H1 (cell line): ENCODE data around the gene PRRG4. TPM values are rescaled to one million over a fixed set of nuclear protein-coding genes. Genes with fewer than 3 reads are reported as not detected.
A peak's percentile ranks its signal among the peaks of the same experiment; 100 is the strongest.

Experiments
- CTCF ChIA-PET: fragments of 300-600 bp; sonication (Branson Sonifier 250); formaldehyde crosslinking; loops from one replicate; lab custom pipeline; 2021; ENCODE audit not compliant: partially characterized antibody; lab: Charles Lee
- POLR2A ChIA-PET: fragments of 300-600 bp; sonication (Branson Sonifier 250); formaldehyde crosslinking; loops from one replicate; lab custom pipeline; 2021; ENCODE audit warnings: inconsistent platforms; ENCODE audit not compliant: partially characterized antibody; lab: Charles Lee
- DNase-seq, 2 experiments: peaks; one replicate each; pipeline versions ENCODE4 v3.0.0 to v3.0.0-alpha.2; 2010 to 2022; ENCODE audit warnings: low spot score in 2 of 2, low read depth in 1 of 2, mixed read lengths in 1 of 2
- FAIRE-seq: peaks from 2 replicates; lab custom pipeline; 2011; peaks lifted over from hg19 to GRCh38; lab: Jason Lieb, UNC
- H2AFZ ChIP-seq: 2 replicates; pipeline ENCODE4 v1.8.1; 2012; ENCODE audit warnings: low read length, inconsistent platforms
- H2AK5ac ChIP-seq: 2 replicates; pipeline ENCODE4 v1.6.1; 2013; ENCODE audit warnings: low read depth, low read length
- H2BK120ac ChIP-seq: replicated peaks from 2 replicates; pipeline ENCODE3; 2013; ENCODE audit warnings: low read depth, low read length, inconsistent platforms
- H2BK12ac ChIP-seq: 2 replicates; pipeline ENCODE4 v1.6.1; 2013; ENCODE audit warnings: low read depth, low read length
- H2BK15ac ChIP-seq: 2 replicates; pipeline ENCODE4 v1.6.1; 2013; ENCODE audit warnings: low read length
- H2BK20ac ChIP-seq: 2 replicates; pipeline ENCODE4 v1.6.1; 2013; ENCODE audit warnings: low read length
- H2BK5ac ChIP-seq: 2 replicates; pipeline ENCODE4 v1.6.1; 2013; ENCODE audit warnings: low read depth, low read length
- H3K14ac ChIP-seq: 2 replicates; pipeline ENCODE4 v1.6.1; 2013; ENCODE audit warnings: inconsistent platforms; ENCODE audit not compliant: insufficient read length
- H3K18ac ChIP-seq: 2 replicates; pipeline ENCODE4 v1.6.1; 2013; ENCODE audit warnings: low read length; ENCODE audit errors: extremely low read depth
- H3K23ac ChIP-seq: 2 replicates; pipeline ENCODE4 v1.6.1; 2013; ENCODE audit warnings: inconsistent platforms; ENCODE audit not compliant: insufficient read length
- H3K23me2 ChIP-seq: 2 replicates; pipeline ENCODE4 v1.6.1; 2013; ENCODE audit warnings: low read depth, low read length
- H3K27ac ChIP-seq: 2 replicates; pipeline ENCODE4 v1.6.1; 2011; ENCODE audit warnings: low read depth, low read length, inconsistent platforms
- H3K27me3 ChIP-seq, 4 experiments: replicated peaks in 1 of 4; 1 replicate in 1 of 4; 2 replicates in 3 of 4; pipeline versions ENCODE4 v1.6.1 to v1.8.1; 2011 to 2013; ENCODE audit warnings: low read length in 3 of 4, mild to moderate bottlenecking in 3 of 4, inconsistent platforms in 2 of 4, mixed read lengths in 2 of 4, moderate library complexity in 1 of 4; ENCODE audit not compliant: control insufficient read depth in 3 of 4, insufficient read depth in 3 of 4; ENCODE audit errors: extremely low read depth in 1 of 4
- H3K36me3 ChIP-seq, 4 experiments: 2 replicates each; pipeline versions ENCODE4 v1.6.1 to v1.8.1; 2011 to 2013; ENCODE audit warnings: mild to moderate bottlenecking in 4 of 4, low read length in 3 of 4, moderate library complexity in 2 of 4, control low read depth in 1 of 4, inconsistent platforms in 1 of 4; ENCODE audit not compliant: insufficient read depth in 4 of 4, control insufficient read depth in 2 of 4
- H3K4ac ChIP-seq: replicated peaks from 2 replicates; pipeline ENCODE3; 2013; ENCODE audit warnings: low read length, low read depth, mixed read lengths, inconsistent platforms; ENCODE audit not compliant: insufficient read length
- H3K4me1 ChIP-seq, 4 experiments: replicated peaks in 1 of 4; 1 replicate in 1 of 4; 2 replicates in 3 of 4; pipeline versions ENCODE4 v1.6.1 to v1.8.1; 2011 to 2013; ENCODE audit warnings: low read length in 3 of 4, inconsistent platforms in 2 of 4, mixed read lengths in 1 of 4; ENCODE audit not compliant: insufficient read depth in 4 of 4, control insufficient read depth in 3 of 4
- H3K4me2 ChIP-seq, 2 experiments: 2 replicates each; pipeline versions ENCODE4 v1.6.1 to v1.8.1; 2011 to 2013; ENCODE audit warnings: low read depth in 2 of 2, low read length in 2 of 2, control low read depth in 1 of 2, inconsistent platforms in 1 of 2, mild to moderate bottlenecking in 1 of 2; ENCODE audit not compliant: insufficient read depth in 1 of 2
- H3K4me3 ChIP-seq, 4 experiments: fragments of 200-600, 300-600 bp in 1 of 4; sonication (generic), shearing (Covaris generic), sonication (Bioruptor Twin) in 1 of 4; 2 replicates each; pipeline versions ENCODE4 v1.5.1 to v1.8.1; 2011 to 2016; ENCODE audit warnings: low read length in 4 of 4, low read depth in 3 of 4, control low read depth in 2 of 4, inconsistent platforms in 2 of 4, mild to moderate bottlenecking in 2 of 4, mixed read lengths in 1 of 4, moderate library complexity in 1 of 4; ENCODE audit not compliant: insufficient read depth in 2 of 4; ENCODE audit errors: extremely low read depth in 1 of 4
- H3K56ac ChIP-seq: replicated peaks from 2 replicates; pipeline ENCODE3; 2013; ENCODE audit warnings: low read depth, mild to moderate bottlenecking, mixed read lengths, low read length, inconsistent platforms; ENCODE audit not compliant: insufficient read length
- H3K79me1 ChIP-seq: 2 replicates; pipeline ENCODE4 v1.6.1; 2013; ENCODE audit warnings: low read depth, low read length, control low read depth
- H3K79me2 ChIP-seq, 2 experiments: 2 replicates each; pipeline versions ENCODE4 v1.6.1 to v1.8.1; 2012 to 2013; ENCODE audit warnings: low read length in 2 of 2, mild to moderate bottlenecking in 2 of 2, inconsistent platforms in 1 of 2; ENCODE audit not compliant: insufficient read depth in 2 of 2, control insufficient read depth in 1 of 2
- H3K9ac ChIP-seq, 4 experiments: replicated peaks in 1 of 4; 1 replicate in 1 of 4; 2 replicates in 3 of 4; pipeline versions ENCODE4 v1.6.1 to v1.8.1; 2011 to 2013; ENCODE audit warnings: low read depth in 3 of 4, low read length in 3 of 4, control low read depth in 2 of 4, mild to moderate bottlenecking in 2 of 4, moderate library complexity in 2 of 4, inconsistent platforms in 1 of 4; ENCODE audit errors: extremely low read depth in 1 of 4
- H3K9me3 ChIP-seq, 2 experiments: 2 replicates each; pipeline versions ENCODE4 v1.6.1 to v1.8.1; 2012 to 2013; ENCODE audit warnings: mild to moderate bottlenecking in 2 of 2, moderate library complexity in 2 of 2, control low read depth in 1 of 2, inconsistent platforms in 1 of 2, low read depth in 1 of 2, low read length in 1 of 2, mixed read lengths in 1 of 2; ENCODE audit not compliant: insufficient read depth in 2 of 2
- H4K20me1 ChIP-seq, 2 experiments: replicated peaks in 1 of 2; 2 replicates each; pipeline versions ENCODE3 to v1.8.1; 2011 to 2013; ENCODE audit warnings: inconsistent platforms in 2 of 2, low read length in 2 of 2, mild to moderate bottlenecking in 1 of 2; ENCODE audit not compliant: insufficient read depth in 2 of 2, control insufficient read depth in 1 of 2
- H4K5ac ChIP-seq: 2 replicates; pipeline ENCODE4 v1.6.1; 2013; ENCODE audit warnings: low read length, low read depth, mixed read lengths, inconsistent platforms; ENCODE audit not compliant: insufficient read length
- H4K8ac ChIP-seq: 2 replicates; pipeline ENCODE4 v1.8.0; 2013; ENCODE audit warnings: mild to moderate bottlenecking, moderate library complexity, low read length, inconsistent platforms; ENCODE audit not compliant: insufficient read depth; ENCODE audit errors: extremely low read depth
- H4K91ac ChIP-seq: replicated peaks from 2 replicates; pipeline ENCODE3; 2013; ENCODE audit warnings: low read length, mixed read lengths, inconsistent platforms; ENCODE audit not compliant: insufficient read length
- CHD2 ChIP-seq: IDR thresholded peaks from 2 replicates; pipeline ENCODE4 v1.6.1; 2012; ENCODE audit warnings: low read length, improper control_type of control experiment
- FOSL1 ChIP-seq: IDR thresholded peaks from 2 replicates; pipeline ENCODE4 v1.6.1; 2011; ENCODE audit warnings: mild to moderate bottlenecking, low read depth, low read length, moderate library complexity; ENCODE audit not compliant: insufficient read depth
- KDM1A ChIP-seq: fragments of 200-600, 300-600 bp; sonication (generic); IDR thresholded peaks from 2 replicates; pipeline ENCODE4 v1.7.1; 2016; ENCODE audit warnings: mild to moderate bottlenecking, low read length, borderline replicate concordance
- RXRA ChIP-seq: IDR thresholded peaks from 2 replicates; pipeline ENCODE4 v1.6.1; 2011; ENCODE audit warnings: low read depth, mild to moderate bottlenecking, low read length, moderate library complexity; ENCODE audit not compliant: insufficient read depth
- SRF ChIP-seq: IDR thresholded peaks from 2 replicates; pipeline ENCODE4 v1.6.1; 2011; ENCODE audit warnings: mild to moderate bottlenecking, low read depth, low read length, moderate library complexity
- WGBS, 2 experiments: shearing (Covaris generic) in 1 of 2; methylation state at CpG; one replicate each; pipeline versions ENCODE4 v1.1.6 to v1.1.7; 2013 to 2015; ENCODE audit warnings: low lambda C conversion rate in 2 of 2, mixed read lengths in 2 of 2, inconsistent platforms in 1 of 2, low coverage in 1 of 2, missing lambda C conversion rate in 1 of 2; ENCODE audit not compliant: insufficient replicate concordance in 2 of 2, insufficient coverage in 1 of 2, insufficient read length in 1 of 2; ENCODE audit errors: extremely low coverage in 1 of 2, missing lambda C conversion rate in 1 of 2; 5-methylcytosine and 5-hydroxymethylcytosine counted together
- polyA plus RNA-seq, 7 experiments: library from polyadenylated mRNA; depleted of rRNA in 3 of 7; stranded (reverse) in 5 of 7; unstranded in 2 of 7; fragments of >200 nt in 5 of 7; fragments of 200-250 nt in 2 of 7; gene quantifications; 1 replicate in 5 of 7; 2 replicates in 1 of 7; 4 replicates in 1 of 7; pipeline versions ENCODE4 v1.2.1 to v1.2.3, GENCODE V29; 2011 to 2013; ENCODE audit warnings: missing spikeins in 2 of 7, mixed read lengths in 2 of 7
- total RNA-seq: library from RNA; stranded (reverse); fragmentation: NEBNext Ultra II Directional; extraction: Animal tissue kit (Norgen Biotek cat#: 25700); gene quantifications from 2 replicates; pipeline ENCODE4 v1.2.1, GENCODE V29; 2021

The PRRG4 gene
- total and polyA plus RNA-seq, 2 of the 8 experiments (the other 6 are each of a cell fraction or from before 2014, with no cell fraction given): 0.65 to 1.7 TPM

- H3K79me2 ChIP-seq: peaks cover 34 to 52% of the 10 kb centered on the region in 2 experiments
- TF ChIP-seq KDM1A: no peak
- no peak for TF ChIP-seq CHD2
- no peak for TF ChIP-seq RXRA
- no peak for TF ChIP-seq FOSL1
- no peak for TF ChIP-seq SRF
Observed at GRCh38 chr11:32893343-32894148, 63.8 kb downstream of the PRRG4 start.

More at GRCh38 chr11:32893343-32894148, 63.8 kb downstream of the PRRG4 start:
- H3K27me3 ChIP-seq: no peaks in the 10 kb centered on the region
- H3K18ac ChIP-seq: peak overlapping the region; percentile 92
- H2BK20ac ChIP-seq: no peak overlapping the region
- H2BK120ac ChIP-seq: no peak overlapping the region
- WGBS, 2 experiments: 2% methylated on average over 45 of the region's 66 CpGs; no CpG with 5 or more reads in 1 of the 2 experiments
- peak overlapping the region; percentile 11 for H3K14ac ChIP-seq
- peak overlapping the region; percentile 97 for H3K27ac ChIP-seq
- peak overlapping the region; percentile 65 for H3K56ac ChIP-seq
- peak overlapping the region; percentile 69 to 91 for H3K4me2 ChIP-seq
- POLR2A ChIA-PET: interaction anchor here (0.6 to 4.3 kb wide), 18 partner anchors 8 to 146 kb away, joined by 3 to 35 read pairs (median 6); partner anchors contain the start of gene TCP11L1
- peak overlapping the region; percentile 93 for H4K5ac ChIP-seq
- no peak overlapping the region for H3K23ac ChIP-seq
- peaks cover 0 to 23% (median 0%) of the 10 kb centered on the region in 4 experiments; a peak in 3 of 8 replicates for H3K36me3 ChIP-seq
- H2BK12ac ChIP-seq: no peak overlapping the region
- H3K23me2 ChIP-seq: no peaks in the 10 kb centered on the region
- H2AFZ ChIP-seq: no peak overlapping the region
- peak overlapping the region; percentile 84 to 98 (median 93) for H3K4me3 ChIP-seq
- H4K20me1 ChIP-seq: peaks cover 10 to 16% of the 10 kb centered on the region in 2 experiments
- peak overlapping the region; percentile 91 for H4K8ac ChIP-seq
- H3K9ac ChIP-seq: peak overlapping the region; percentile 88 to 91 (median 90)
- FAIRE-seq (no peak), DNase-seq (peak in 1 of 2 experiments; percentile 80)
- peak overlapping the region; percentile 7; the same call in 1 of the 2 replicates for H2AK5ac ChIP-seq
- H2BK5ac ChIP-seq: peak overlapping the region; percentile 81
- H3K9me3 ChIP-seq: peaks cover 2 to 4% of the 10 kb centered on the region in 2 experiments; a peak in 2 of 4 replicates
- peak overlapping the region; percentile 57 for H4K91ac ChIP-seq
- no peak overlapping the region for H2BK15ac ChIP-seq
- CTCF ChIA-PET: interaction anchor here (0.6 to 2.2 kb wide), 9 partner anchors 8 to 62 kb away, joined by 3 to 6 read pairs (median 4); no protein-coding TSS in a partner anchor
- H3K4me1 ChIP-seq: peaks cover 2 to 25% (median 7%) of the 10 kb centered on the region in 4 experiments
- peaks cover 5% of the 10 kb centered on the region; the same call in 1 of the 2 replicates for H3K79me1 ChIP-seq
- no peak overlapping the region for H3K4ac ChIP-seq
